Mucosa of descending colon (tissue), 3 donors: Measurements from ENCODE around the gene RLN1. TPM values are rescaled to one million over a fixed set of nuclear protein-coding genes. Genes with fewer than 3 reads are reported as not detected.
"Not testable (repeated sequence)": the region's sequence is repeated elsewhere in the genome, so short reads cannot be mapped to it uniquely, and the experiment has no call there.

ENCODE experiments used
- ATAC-seq: fragments of 200-7000 bp; cut with Tn5 transposase; one replicate; pipeline ENCODE4 v1.9.1; 2020; ENCODE audit warnings: mild to moderate bottlenecking, moderate library complexity
- DNase-seq, 3 donors: peaks; one replicate each; pipeline ENCODE4 v3.0.0-alpha.2; 2020
- H3K36me3 ChIP-seq: fragments of 200-600 bp; one replicate; pipeline ENCODE4 v1.8.0; 2021; ENCODE audit warnings: low read depth, mild to moderate bottlenecking
- H3K4me1 ChIP-seq: fragments of 200-600 bp; one replicate; pipeline ENCODE4 v1.8.0; 2021; ENCODE audit warnings: low read depth, mild to moderate bottlenecking
- H3K4me3 ChIP-seq: fragments of 200-600 bp; one replicate; pipeline ENCODE4 v1.8.0; 2021; ENCODE audit warnings: mild to moderate bottlenecking
- H3K9me3 ChIP-seq: fragments of 200-600 bp; one replicate; pipeline ENCODE4 v1.8.0; 2021; ENCODE audit warnings: mild to moderate bottlenecking
- CTCF ChIP-seq: fragments of 200-600 bp; IDR thresholded peaks from one replicate; pipeline ENCODE4 v1.8.0; 2022; ENCODE audit warnings: antibody characterized with exemption, mild to moderate bottlenecking
- intact Hi-C, 2 donors: fragments of 100-400 bp; cut with DNase I in 1 of 2; cut with micrococcal nuclease in 1 of 2; formaldehyde crosslinking; loops; one replicate each; pipeline versions ENCODE4 v1.11.0 to v1.11.1; 2022; cut with DNase I, micrococcal nuclease
- total RNA-seq, 3 donors: library from RNA; stranded (reverse); fragmentation: NEBNext Ultra II Directional in 2 of 3; extraction: Animal tissue kit (Norgen Biotek cat#: 25700) in 2 of 3; gene quantifications; one replicate each; pipeline versions ENCODE4 v1.2.1 to v1.2.4, GENCODE V29; 2021 to 2023
- donor health status: DM: no; HTN: no; CAD: no; lungs with moderate emphysema.
- donor health status: DM: no; HTN: no; CAD: no.
- donor health status: DM: no; HTN: yes; CAD: no.

Gene RLN1
- total RNA-seq, 3 donors from 2014 or later: 0.41 TPM; not detected in 2

- TF ChIP-seq CTCF: no peak
- no peaks in the 10 kb centered on the region for H3K9me3 ChIP-seq
- ATAC-seq: no peak
- no peaks in the 10 kb centered on the region for H3K4me1 ChIP-seq
- H3K4me3 ChIP-seq: no peak overlapping the region
- H3K36me3 ChIP-seq: no peaks in the 10 kb centered on the region
- intact Hi-C loops: no loop called here
- no peak for DNase-seq
Observed at GRCh38 chr9:5336688-5337087, 3.0 kb downstream of the RLN1 start.

- ATAC-seq, H3K9me3 ChIP-seq, DNase-seq, H3K4me3 ChIP-seq, H3K4me1 ChIP-seq, H3K36me3 ChIP-seq, intact Hi-C loops: not testable (repeated sequence)
Observed at GRCh38 chr9:5331276-5331675, 8.4 kb downstream of the RLN1 start.

- Histone ChIP-seq H3K4me3 (no peak overlapping the region), H3K9me3 (no peaks in the 10 kb centered on the region), H3K4me1 (no peaks in the 10 kb centered on the region), H3K36me3 (no peaks in the 10 kb centered on the region)
- intact Hi-C loops: no loop called here
- DNase-seq (no peak), ATAC-seq (peak; percentile 40)
- no peak for TF ChIP-seq CTCF
Observed at GRCh38 chr9:5326893-5327548, 12.7 kb downstream of the RLN1 start.

- intact Hi-C loops: no loop called here
- ATAC-seq (no peak), DNase-seq (no peak)
- Histone ChIP-seq H3K4me3 (no peak overlapping the region), H3K9me3 (no peaks in the 10 kb centered on the region), H3K36me3 (no peaks in the 10 kb centered on the region), H3K4me1 (no peaks in the 10 kb centered on the region)
- TF ChIP-seq CTCF: no peak
Observed at GRCh38 chr9:5326187-5326586, 13.5 kb downstream of the RLN1 start.

GRCh38 chr9:5321601-5322000, 18.1 kb downstream of the RLN1 start:
- H3K4me3 ChIP-seq, ATAC-seq, H3K36me3 ChIP-seq, H3K9me3 ChIP-seq, DNase-seq, intact Hi-C loops, H3K4me1 ChIP-seq: not testable (repeated sequence)

GRCh38 chr9:5321058-5321457, 18.6 kb downstream of the RLN1 start:
- no peak for TF ChIP-seq CTCF
- H3K36me3 ChIP-seq: no peaks in the 10 kb centered on the region
- H3K4me1 ChIP-seq: no peaks in the 10 kb centered on the region
- no peak for ATAC-seq
- no peak overlapping the region for H3K4me3 ChIP-seq
- intact Hi-C loops: no loop called here
- DNase-seq: no peak
- H3K9me3 ChIP-seq: peaks cover 4% of the 10 kb centered on the region

GRCh38 chr9:5316406-5316805, 23.3 kb downstream of the RLN1 start:
- H3K36me3 ChIP-seq, DNase-seq, intact Hi-C loops, H3K4me3 ChIP-seq, H3K4me1 ChIP-seq, ATAC-seq: not testable (repeated sequence)
- peaks cover 21% of the 10 kb centered on the region for H3K9me3 ChIP-seq
